ENCODE data around the gene TNRC6C.

TNRC6C gene

GRCh38 chr17:78120537-78120936 lies 162.0 kb downstream of the TNRC6C start:
- H3K4me3 ChIP-seq (ENCODE audit: control insufficient read depth, low read depth, low read length), result no peak overlapping the region
- no peak for DNase-seq (ENCODE audit: low read depth)
- no peak for TF ChIP-seq CTCF (IDR thresholded peaks at IDR 0.05; ENCODE audit: control insufficient read depth, insufficient read depth, low read depth, low read length, missing control alignments)

- TF ChIP-seq CTCF (IDR thresholded peaks at IDR 0.05; ENCODE audit: control insufficient read depth, insufficient read depth, low read depth, low read length, missing control alignments), result no peak
- no peak for DNase-seq (ENCODE audit: low read depth)
- no peak overlapping the region for H3K4me3 ChIP-seq (ENCODE audit: control insufficient read depth, low read depth, low read length)
Observed at GRCh38 chr17:78120971-78121800, 162.7 kb downstream of the TNRC6C start.

GRCh38 chr17:78121801-78122215 lies 163.3 kb downstream of the TNRC6C start:
- no peak for TF ChIP-seq CTCF (IDR thresholded peaks at IDR 0.05; ENCODE audit: control insufficient read depth, insufficient read depth, low read depth, low read length, missing control alignments)
- no peak overlapping the region for H3K4me3 ChIP-seq (ENCODE audit: control insufficient read depth, low read depth, low read length)

GRCh38 chr17:78122216-78122930 lies 163.9 kb downstream of the TNRC6C start:
- H3K4me3 ChIP-seq (ENCODE audit: control insufficient read depth, low read depth, low read length), result no peak overlapping the region
- no peak for TF ChIP-seq CTCF (IDR thresholded peaks at IDR 0.05; ENCODE audit: control insufficient read depth, insufficient read depth, low read depth, low read length, missing control alignments)
- no peak for DNase-seq (ENCODE audit: low read depth)

More at GRCh38 chr17:78121801-78122215, 163.3 kb downstream of the TNRC6C start:
- DNase-seq (ENCODE audit: low read depth), result no peak

GRCh38 chr17:78122931-78123249 lies 164.4 kb downstream of the TNRC6C start:
- H3K4me3 ChIP-seq (ENCODE audit: control insufficient read depth, low read depth, low read length), result no peak overlapping the region
- DNase-seq (ENCODE audit: low read depth), result no peak
- no peak for TF ChIP-seq CTCF (IDR thresholded peaks at IDR 0.05; ENCODE audit: control insufficient read depth, insufficient read depth, low read depth, low read length, missing control alignments)

- no peak overlapping the region for H3K4me3 ChIP-seq (ENCODE audit: control insufficient read depth, low read depth, low read length)
- DNase-seq (ENCODE audit: low read depth), result no peak
- no peak for TF ChIP-seq CTCF (IDR thresholded peaks at IDR 0.05; ENCODE audit: control insufficient read depth, insufficient read depth, low read depth, low read length, missing control alignments)
Observed at GRCh38 chr17:78123258-78123929, 164.9 kb downstream of the TNRC6C start.
